IMR-90 (cell line): ENCODE measurements around the gene SURF6. TPM values are rescaled to one million over a fixed set of nuclear protein-coding genes. Genes with fewer than 3 reads are reported as not detected.

Experiments used
- ATAC-seq: fragments of 200-7000 bp; cut with Tn5 transposase; 2 replicates; pipeline ENCODE4 v1.9.1; 2020; ENCODE audit warnings: low read depth, mild to moderate bottlenecking, moderate library complexity
- BruUV-seq: library from RNA; stranded (reverse); fragments of 400-500 nt; replicated peaks from 2 replicates; lab custom pipeline; 2021; lab: Mats Ljungman, UMichigan
- CTCF ChIA-PET: fragments of 300-600 bp; formaldehyde crosslinking; extraction: SDS; loops from one replicate; lab custom pipeline; 2021; ENCODE audit warnings: antibody characterized with exemption; lab: Yijun Ruan, JAX
- POLR2A ChIA-PET: fragments of 300-600 bp; sonication (Branson Sonifier 250); formaldehyde crosslinking; loops from one replicate; lab custom pipeline; 2022; ENCODE audit warnings: antibody characterized with exemption; ENCODE audit not compliant: unreplicated experiment; lab: Charles Lee
- DNase-seq: peaks from one replicate; pipeline ENCODE4 v3.0.0; 2013
- H2AFZ ChIP-seq: replicated peaks from 2 replicates; pipeline ENCODE3; 2013; ENCODE audit warnings: low read length, mild to moderate bottlenecking; ENCODE audit not compliant: poor library complexity
- H2AK5ac ChIP-seq: 2 replicates; pipeline ENCODE4 v1.6.1; 2013; ENCODE audit warnings: low read depth, low read length, inconsistent platforms
- H2AK9ac ChIP-seq: replicated peaks from 2 replicates; pipeline ENCODE3; 2013; ENCODE audit warnings: mild to moderate bottlenecking, low read depth, low read length, moderate library complexity; ENCODE audit not compliant: poor library complexity
- H2BK120ac ChIP-seq: 2 replicates; pipeline ENCODE4 v1.6.1; 2013; ENCODE audit warnings: low read depth, low read length, inconsistent platforms
- H2BK15ac ChIP-seq: 3 replicates; pipeline ENCODE4 v1.6.1; 2013; ENCODE audit warnings: low read depth, low read length, inconsistent platforms
- H2BK20ac ChIP-seq: 2 replicates; pipeline ENCODE4 v1.6.1; 2013; ENCODE audit warnings: low read depth, mild to moderate bottlenecking, inconsistent platforms, low read length, moderate library complexity
- H2BK5ac ChIP-seq: 2 replicates; pipeline ENCODE4 v1.6.1; 2013; ENCODE audit warnings: mild to moderate bottlenecking, low read depth, low read length, inconsistent platforms; ENCODE audit not compliant: poor library complexity, severe bottlenecking
- H3K14ac ChIP-seq: replicated peaks from 2 replicates; pipeline ENCODE4 v1.6.1; 2013; ENCODE audit warnings: low read depth, low read length, inconsistent platforms
- H3K18ac ChIP-seq: 2 replicates; pipeline ENCODE4 v1.6.1; 2013; ENCODE audit warnings: low read depth, low read length, control low read depth
- H3K23ac ChIP-seq: 2 replicates; pipeline ENCODE4 v1.6.1; 2013; ENCODE audit warnings: low read depth, low read length, inconsistent platforms
- H3K27ac ChIP-seq: 2 replicates; pipeline ENCODE4 v1.5.1; 2013; ENCODE audit warnings: mild to moderate bottlenecking, control low read depth, low read length; ENCODE audit not compliant: insufficient read depth
- H3K27me3 ChIP-seq: 2 replicates; pipeline ENCODE4 v1.6.1; 2013; ENCODE audit warnings: low read length; ENCODE audit not compliant: control insufficient read depth, insufficient read depth
- H3K36me3 ChIP-seq: 2 replicates; pipeline ENCODE4 v1.6.1; 2013; ENCODE audit warnings: low read length, mixed read lengths; ENCODE audit not compliant: control insufficient read depth, insufficient read depth
- H3K4ac ChIP-seq: 2 replicates; pipeline ENCODE4 v1.6.1; 2013; ENCODE audit warnings: low read depth, low read length, inconsistent platforms
- H3K4me1 ChIP-seq: 2 replicates; pipeline ENCODE4 v1.6.1; 2013; ENCODE audit warnings: low read length, mixed read lengths; ENCODE audit not compliant: control insufficient read depth, insufficient read depth
- H3K4me2 ChIP-seq: 2 replicates; pipeline ENCODE4 v1.6.1; 2013; ENCODE audit warnings: low read depth, mild to moderate bottlenecking, control low read depth, low read length, moderate library complexity
- H3K4me3 ChIP-seq: 2 replicates; pipeline ENCODE4 v1.5.1; 2013; ENCODE audit warnings: low read depth, mild to moderate bottlenecking, control low read depth, low read length, moderate library complexity; ENCODE audit not compliant: insufficient read depth
- H3K56ac ChIP-seq: 2 replicates; pipeline ENCODE4 v1.6.1; 2013; ENCODE audit warnings: low read length, inconsistent platforms; ENCODE audit not compliant: insufficient read depth; ENCODE audit errors: extremely low read depth
- H3K79me1 ChIP-seq, 2 experiments: 2 replicates each; pipeline ENCODE4 v1.6.1; 2013; ENCODE audit warnings: low read length in 2 of 2, inconsistent platforms in 1 of 2, low read depth in 1 of 2
- H3K9ac ChIP-seq: 2 replicates; pipeline ENCODE4 v1.6.1; 2013; ENCODE audit warnings: low read depth, low read length, control low read depth
- H3K9me1 ChIP-seq: 2 replicates; pipeline ENCODE4 v1.6.1; 2013; ENCODE audit warnings: low read length, inconsistent platforms; ENCODE audit not compliant: insufficient read depth
- H3K9me3 ChIP-seq: 2 replicates; pipeline ENCODE4 v1.6.1; 2013; ENCODE audit warnings: low read length; ENCODE audit not compliant: control insufficient read depth, insufficient read depth
- H4K20me1 ChIP-seq: 2 replicates; pipeline ENCODE4 v1.6.1; 2013; ENCODE audit warnings: low read length, inconsistent platforms; ENCODE audit not compliant: insufficient read depth
- H4K5ac ChIP-seq: 2 replicates; pipeline ENCODE4 v1.6.1; 2013; ENCODE audit warnings: mild to moderate bottlenecking, low read depth, low read length, control low read depth
- H4K8ac ChIP-seq, 2 experiments: 2 replicates each; pipeline ENCODE4 v1.6.1; 2013; ENCODE audit warnings: low read depth in 2 of 2, low read length in 2 of 2, control low read depth in 1 of 2, inconsistent platforms in 1 of 2
- H4K91ac ChIP-seq: 2 replicates; pipeline ENCODE4 v1.6.1; 2013; ENCODE audit warnings: low read depth, low read length, inconsistent platforms; ENCODE audit not compliant: insufficient read depth
- NFE2L2 ChIP-seq: fragments of 150-350 bp; IDR thresholded peaks from 2 replicates; pipeline ENCODE4 v1.6.1; 2016; ENCODE audit warnings: low read depth, mild to moderate bottlenecking, low read length
- WGBS, 2 experiments: methylation state at CpG; one replicate each; pipeline versions ENCODE4 v1.1.5 to v1.1.7; 2013; ENCODE audit warnings: missing lambda C conversion rate in 2 of 2; ENCODE audit not compliant: insufficient read length in 1 of 2; ENCODE audit errors: extremely low coverage in 2 of 2; 5-methylcytosine and 5-hydroxymethylcytosine counted together
- dilution Hi-C: fragments of 300-500 bp; cut with HindIII; formaldehyde crosslinking; loops from one replicate; pipeline ENCODE4 v1.14.3; 2018; ENCODE audit warnings: low sequenced_read_pairs; ENCODE audit not compliant: unreplicated experiment
- in situ Hi-C: fragments of 300-500 bp; cut with MboI; formaldehyde crosslinking; loops from 3 replicates; pipeline ENCODE4 v1.14.3; 2019; ENCODE audit warnings: low sequenced_read_pairs, inconsistent platforms, mixed read lengths
- intact Hi-C: fragments of 100-400 bp; cut with micrococcal nuclease; formaldehyde crosslinking; loops from 2 replicates; pipeline ENCODE4 v1.10.0; 2022
- polyA plus RNA-seq, 3 experiments: library from polyadenylated mRNA; depleted of rRNA; stranded (reverse); fragments of >200 nt; gene quantifications; 2 replicates each; pipeline ENCODE4 v1.2.3, GENCODE V29; 2012; ENCODE audit warnings: low replicate concordance in 1 of 3
- total RNA-seq: library from RNA; depleted of rRNA; stranded (reverse); fragments of >200 nt; gene quantifications from 2 replicates; pipeline ENCODE4 v1.2.3, GENCODE V29; 2012

The SURF6 gene
- total and polyA plus RNA-seq, 2 of the 4 experiments (the other 2 are of a cell fraction): 6.1 to 12.8 TPM

- Histone ChIP-seq H3K14ac (no peak overlapping the region), H3K79me1 (no peaks in the 10 kb centered on the region), H3K9me1 (no peaks in the 10 kb centered on the region), H2BK120ac (no peak overlapping the region), H3K4me1 (no peaks in the 10 kb centered on the region), H3K18ac (no peak overlapping the region), H2BK20ac (no peak overlapping the region), H3K23ac (no peak overlapping the region), H4K20me1 (no peaks in the 10 kb centered on the region), H3K27ac (no peak overlapping the region), H4K5ac (no peak overlapping the region), H3K9ac (no peak overlapping the region), H3K9me3 (no peaks in the 10 kb centered on the region), H3K27me3 (peaks cover 21% of the 10 kb centered on the region), H3K56ac (no peak overlapping the region), H3K4ac (no peak overlapping the region), H2AK9ac (no peak overlapping the region), H4K8ac (no peak overlapping the region), H3K4me2 (no peak overlapping the region), H2BK15ac (no peak overlapping the region), H3K36me3 (no peaks in the 10 kb centered on the region), H4K91ac (no peak overlapping the region), H2AK5ac (no peak overlapping the region), H2AFZ (no peak overlapping the region), H3K4me3 (no peak overlapping the region), H2BK5ac (no peak overlapping the region)
- ChIA-PET CTCF (no interaction called here), POLR2A (no interaction called here)
- ATAC-seq (no peak), DNase-seq (no peak)
- WGBS, 2 experiments: 97% methylated on average over 7 of the region's 13 CpGs; no CpG with 5 or more reads in 1 of the 2 experiments
- in situ Hi-C loops (no loop called here), dilution Hi-C loops (no loop called here), intact Hi-C loops (no loop called here)
- TF ChIP-seq NFE2L2: no peak
- no TSS peak for BruUV-seq
These were observed 14.5 kb downstream of the SURF6 start for GRCh38 chr9:133321411-133321935.
